ENCODE results near the gene LSMEM2. TPM values are rescaled to one million over a fixed set of nuclear protein-coding genes. Genes with fewer than 3 reads are reported as not detected.
A peak's percentile ranks its signal among the peaks of the same experiment; 100 is the strongest.

Gene LSMEM2
- total RNA-seq, 4 donors from 2014 or later = 0.30 TPM; not detected in 3

DNA sequence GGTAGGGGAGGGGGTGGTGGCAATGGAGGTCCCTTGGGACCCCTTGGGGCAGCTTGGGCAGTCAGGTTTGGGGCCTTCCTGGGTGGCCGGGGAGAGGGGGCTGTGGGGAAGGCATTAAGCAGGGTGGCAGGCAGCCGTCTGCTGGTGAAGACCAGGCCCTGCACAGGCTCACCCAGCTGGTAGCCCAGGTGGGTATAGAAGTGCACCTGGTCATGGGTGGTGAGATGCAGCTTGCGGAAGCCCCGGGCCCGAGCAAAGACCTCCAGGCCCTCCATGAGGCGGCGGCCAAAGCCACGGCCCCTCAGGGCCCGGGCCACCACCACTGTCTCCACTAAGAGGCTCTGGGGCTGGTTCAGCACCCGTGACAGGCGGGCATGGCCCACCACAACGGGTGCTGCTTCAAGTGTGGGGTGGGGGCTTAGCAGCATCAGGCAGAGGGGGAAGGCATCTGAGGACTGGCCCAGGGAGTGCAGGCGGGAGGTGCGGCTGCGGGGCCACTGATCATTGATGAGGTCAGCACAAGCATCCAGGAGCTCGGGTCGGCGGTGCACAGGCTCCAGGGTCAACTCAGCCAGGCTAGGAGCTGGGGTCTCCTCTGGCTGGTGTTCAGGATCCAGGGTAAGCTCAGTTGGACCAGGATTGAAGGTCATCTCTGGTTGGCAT is 18.0 kb downstream of the LSMEM2 start:
- no peak overlapping the region for H3K27ac ChIP-seq
- H3K9me3 ChIP-seq = no peaks in the 10 kb centered on the region
- TF ChIP-seq POLR2AphosphoS5 (IDR thresholded peaks at IDR 0.05) = no peak
- TF ChIP-seq EP300 (IDR thresholded peaks at IDR 0.05) = no peak
- no peak for TF ChIP-seq POLR2A (IDR thresholded peaks at IDR 0.05)
- TF ChIP-seq, protein P1, sequence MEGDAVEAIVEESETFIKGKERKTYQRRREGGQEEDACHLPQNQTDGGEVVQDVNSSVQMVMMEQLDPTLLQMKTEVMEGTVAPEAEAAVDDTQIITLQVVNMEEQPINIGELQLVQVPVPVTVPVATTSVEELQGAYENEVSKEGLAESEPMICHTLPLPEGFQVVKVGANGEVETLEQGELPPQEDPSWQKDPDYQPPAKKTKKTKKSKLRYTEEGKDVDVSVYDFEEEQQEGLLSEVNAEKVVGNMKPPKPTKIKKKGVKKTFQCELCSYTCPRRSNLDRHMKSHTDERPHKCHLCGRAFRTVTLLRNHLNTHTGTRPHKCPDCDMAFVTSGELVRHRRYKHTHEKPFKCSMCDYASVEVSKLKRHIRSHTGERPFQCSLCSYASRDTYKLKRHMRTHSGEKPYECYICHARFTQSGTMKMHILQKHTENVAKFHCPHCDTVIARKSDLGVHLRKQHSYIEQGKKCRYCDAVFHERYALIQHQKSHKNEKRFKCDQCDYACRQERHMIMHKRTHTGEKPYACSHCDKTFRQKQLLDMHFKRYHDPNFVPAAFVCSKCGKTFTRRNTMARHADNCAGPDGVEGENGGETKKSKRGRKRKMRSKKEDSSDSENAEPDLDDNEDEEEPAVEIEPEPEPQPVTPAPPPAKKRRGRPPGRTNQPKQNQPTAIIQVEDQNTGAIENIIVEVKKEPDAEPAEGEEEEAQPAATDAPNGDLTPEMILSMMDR (IDR thresholded peaks at IDR 0.05) = no peak
- peaks cover 43% of the 10 kb centered on the region for H3K4me1 ChIP-seq
- H3K27me3 ChIP-seq = no peaks in the 10 kb centered on the region
- WGBS = 91% methylated on average over 8 of the region's 18 CpGs
- peaks cover 9% of the 10 kb centered on the region for H3K36me3 ChIP-seq
- no peak overlapping the region for H3K4me3 ChIP-seq
- peak in 1 of 2 donors; percentile 71 for DNase-seq (ENCODE audit: low spot score in 2 of 2)

DNA sequence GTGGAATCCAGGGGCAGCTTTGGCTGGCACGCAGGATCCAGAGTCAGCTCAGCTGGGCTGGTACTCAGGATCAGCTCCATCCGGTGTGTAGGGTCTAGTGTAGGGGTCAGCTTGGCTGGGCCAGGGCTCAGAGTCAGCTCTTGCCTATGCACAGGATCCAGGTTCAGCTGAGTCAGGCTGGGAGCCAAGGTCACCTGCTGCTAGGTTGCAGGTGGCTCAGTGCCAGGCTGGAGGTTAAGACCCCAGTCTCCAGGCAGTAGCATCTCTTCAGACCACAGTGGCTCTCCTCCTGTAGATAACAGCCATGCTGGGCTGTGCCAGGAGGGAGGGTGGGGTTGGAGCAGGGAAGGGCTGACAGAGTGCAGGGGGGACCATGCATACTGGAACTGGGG is 18.5 kb downstream of the LSMEM2 start:
- Histone ChIP-seq H3K4me3 (no peak overlapping the region), H3K9me3 (no peaks in the 10 kb centered on the region), H3K27me3 (no peaks in the 10 kb centered on the region), H3K36me3 (peaks cover 9% of the 10 kb centered on the region), H3K27ac (no peak overlapping the region), H3K4me1 (peaks cover 45% of the 10 kb centered on the region)
- no peak for TF ChIP-seq POLR2A (IDR thresholded peaks at IDR 0.05)
- no peak for TF ChIP-seq EP300 (IDR thresholded peaks at IDR 0.05)
- TF ChIP-seq, protein P1 (IDR thresholded peaks at IDR 0.05) = no peak
- no peak for TF ChIP-seq POLR2AphosphoS5 (IDR thresholded peaks at IDR 0.05)
- WGBS = no CpG with 5 or more reads among the region's 2 CpGs
- DNase-seq (ENCODE audit: low spot score in 2 of 2) = peak in 1 of 2 donors; percentile 77

DNA sequence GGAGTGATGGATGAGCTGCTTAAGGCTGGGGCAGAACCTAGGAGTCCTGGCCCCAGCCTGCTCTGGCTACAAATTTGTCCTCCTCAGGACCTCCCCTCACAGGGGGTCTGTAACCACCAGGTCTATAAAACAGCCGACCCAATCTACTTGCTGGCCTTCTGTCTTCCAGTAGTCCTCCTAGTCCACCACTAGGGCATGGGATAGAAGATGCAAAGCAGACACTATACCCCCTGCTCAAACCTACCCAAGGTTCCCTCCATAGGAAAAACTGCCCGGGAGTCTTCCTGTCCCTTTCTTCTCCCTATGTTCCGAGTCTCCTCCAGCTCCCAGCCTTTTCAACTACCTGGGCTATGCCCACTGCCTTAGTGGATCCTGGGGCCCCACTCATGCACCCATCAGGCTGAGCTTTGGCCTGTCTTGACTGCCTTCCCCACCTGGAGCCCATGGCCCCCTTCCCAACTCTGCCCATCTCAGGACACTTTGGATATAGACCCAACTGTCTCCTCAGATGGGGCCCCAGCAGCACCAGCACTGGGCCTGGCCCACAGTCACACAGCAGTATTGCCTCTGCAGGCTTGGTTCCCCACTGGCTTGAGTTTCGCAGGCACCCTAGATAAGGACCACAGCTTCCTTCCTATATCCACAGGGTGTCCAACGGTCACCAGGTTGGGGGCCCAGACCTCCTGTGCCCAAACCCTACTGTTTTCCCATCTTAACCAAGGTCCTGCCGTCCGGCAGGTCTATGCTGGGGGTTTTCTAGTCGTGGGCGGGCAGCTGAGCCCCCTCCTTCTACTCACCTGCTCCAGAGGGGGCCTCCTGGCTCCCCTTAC is 19.2 kb downstream of the LSMEM2 start:
- peak in 1 of 2 donors; percentile 75 for DNase-seq (ENCODE audit: low spot score in 2 of 2)
- peaks cover 9% of the 10 kb centered on the region for H3K36me3 ChIP-seq
- no peaks in the 10 kb centered on the region for H3K9me3 ChIP-seq
- H3K27me3 ChIP-seq = no peaks in the 10 kb centered on the region
- peak overlapping the region; percentile 89 for H3K27ac ChIP-seq
- 45% methylated on average over 9 of the region's 9 CpGs for WGBS
- peaks cover 42% of the 10 kb centered on the region for H3K4me1 ChIP-seq
- peak overlapping the region; percentile 71 for H3K4me3 ChIP-seq
- TF ChIP-seq EP300 (IDR thresholded peaks at IDR 0.05) (no peak), POLR2A (IDR thresholded peaks at IDR 0.05) (no peak), POLR2AphosphoS5 (IDR thresholded peaks at IDR 0.05) (no peak)
- TF ChIP-seq, protein P1 (IDR thresholded peaks at IDR 0.05) = no peak

DNA sequence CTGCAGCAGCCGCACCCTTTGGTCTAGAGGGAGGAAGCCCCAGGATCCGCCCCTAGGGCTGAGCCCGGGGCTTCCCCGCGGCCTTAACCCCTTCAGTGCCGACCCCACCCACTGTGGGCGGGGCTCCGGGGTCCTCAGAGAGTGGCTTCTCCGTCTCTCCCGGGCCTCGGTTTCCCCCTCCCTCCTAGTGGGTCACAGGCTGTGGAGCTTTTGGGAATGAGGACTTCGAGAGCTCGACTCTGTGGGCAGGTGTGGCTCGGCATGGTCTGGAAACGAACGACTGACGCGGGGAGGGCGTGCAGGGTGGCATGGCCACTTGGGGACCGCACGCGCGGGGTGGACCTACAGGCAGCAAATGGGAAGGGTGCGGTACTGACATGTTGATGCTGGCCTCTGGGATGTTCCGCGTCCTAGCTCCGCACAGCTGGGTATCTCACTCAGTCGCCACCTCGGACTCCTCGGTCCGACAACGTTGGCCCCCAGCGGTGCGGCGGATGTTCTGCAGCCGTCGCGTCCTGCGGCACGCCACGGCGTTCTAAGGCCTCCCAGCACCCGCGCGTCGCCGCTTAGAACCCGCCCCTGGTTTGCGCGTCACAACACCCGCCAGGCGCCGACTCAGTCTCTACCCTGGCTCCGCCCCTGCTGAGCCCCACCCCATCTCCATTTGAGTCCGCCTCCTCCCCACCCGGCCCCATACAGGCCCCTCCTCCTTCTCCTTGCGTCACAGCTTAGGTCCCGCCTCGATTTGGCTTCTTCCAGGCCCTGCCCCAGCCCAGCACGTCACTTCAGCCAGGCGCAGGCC is 20.1 kb downstream of the LSMEM2 start, which contains the start of the genes HYAL3 and NAA80:
HYAL3 (minus strand) TSS at position 570 of the 802 bp plus-strand sequence. CDS start 3,803 bp downstream, outside the sequence.
NAA80 (minus strand) TSS at position 570 of the 802 bp plus-strand sequence. CDS start 1,942 bp downstream, outside the sequence.
- Histone ChIP-seq H3K36me3 (peaks cover 9% of the 10 kb centered on the region), H3K4me3 (peak within 1 kb of the TSS; percentile 71), H3K27me3 (no peaks in the 10 kb centered on the region), H3K4me1 (peaks cover 47% of the 10 kb centered on the region), H3K9me3 (no peaks in the 10 kb centered on the region), H3K27ac (peak within 1 kb of the TSS; percentile 89)
- peak; percentile 100 for DNase-seq (ENCODE audit: low spot score in 2 of 2)
- TF ChIP-seq, protein P1 (IDR thresholded peaks at IDR 0.05) = peak; percentile 43 to 54
- TF ChIP-seq POLR2A (IDR thresholded peaks at IDR 0.05) (peak; percentile 42 to 54), EP300 (IDR thresholded peaks at IDR 0.05) (no peak), POLR2AphosphoS5 (IDR thresholded peaks at IDR 0.05) (peak in 2 of 3 donors; percentile 66 to 70)
- WGBS = 0% methylated on average over 40 of the region's 61 CpGs
